K562 (cell line): ENCODE measurements around the gene SH2D4B. TPM values are rescaled to one million over a fixed set of nuclear protein-coding genes. Genes with fewer than 3 reads are reported as not detected.

Experiments
- ARID1B ChIP-seq: fragments of 450-650 bp; IDR thresholded peaks from 2 replicates; pipeline ENCODE4 v1.6.1; 2016; ENCODE audit warnings: antibody characterized with exemption, mild to moderate bottlenecking, inconsistent platforms
- CSDE1 ChIP-seq, 2 experiments: fragments of 450-650 bp; IDR thresholded peaks; 2 replicates each; pipeline ENCODE4 v1.6.1; 2016; ENCODE audit warnings: mild to moderate bottlenecking in 1 of 2
- ERF ChIP-seq: fragments of 450-650 bp; formaldehyde crosslinking; IDR thresholded peaks from 2 replicates; pipeline ENCODE4 v1.4.0; 2020; ENCODE audit warnings: mild to moderate bottlenecking, mixed read lengths
- KLF1 ChIP-seq: fragments of 450-650 bp; IDR thresholded peaks from 2 replicates; pipeline ENCODE4 v1.6.1; 2016; ENCODE audit warnings: missing genetic modification characterization, missing compliant biosample characterization
- KLF16 ChIP-seq: IDR thresholded peaks from 2 replicates; pipeline ENCODE4 v1.6.1; 2016; ENCODE audit warnings: antibody characterized with exemption
- MECOM ChIP-seq: fragments of 250-450 bp; sonication (Bioruptor Pico); IDR thresholded peaks from 2 replicates; pipeline ENCODE4 v1.8.0; 2022; ENCODE audit warnings: inconsistent platforms
- NR2C2 ChIP-seq, 2 experiments: fragments of 200-800 bp in 1 of 2; sonication (Bioruptor generic) in 1 of 2; sonication (generic) in 1 of 2; formaldehyde crosslinking in 1 of 2; IDR thresholded peaks; 2 replicates each; pipeline versions ENCODE4 v1.6.1 to v1.8.0; 2016 to 2022; ENCODE audit warnings: mild to moderate bottlenecking in 1 of 2, missing compliant biosample characterization in 1 of 2, missing genetic modification characterization in 1 of 2, missing genetic modification reagents in 1 of 2
- RHOXF2B ChIP-seq: fragments of 250-450 bp; sonication (Bioruptor Pico); conservative IDR thresholded peaks from 2 replicates; pipeline ENCODE4 v1.5.1; 2021
- TCF7 ChIP-seq: sonication (generic); IDR thresholded peaks from 2 replicates; pipeline ENCODE4 v1.6.1; 2016; ENCODE audit warnings: antibody characterized with exemption, borderline replicate concordance
- TCF7L2 ChIP-seq: fragments of 150-350 bp; IDR thresholded peaks from 2 replicates; pipeline ENCODE4 v1.6.1; 2016; ENCODE audit warnings: low read depth, mild to moderate bottlenecking, low read length, moderate library complexity
- TOE1 ChIP-seq, 2 experiments: fragments of 450-650 bp in 1 of 2; sonication (generic) in 1 of 2; formaldehyde crosslinking in 1 of 2; IDR thresholded peaks; 2 replicates each; pipeline versions ENCODE4 v1.7.1 to v1.8.0; 2016 to 2022; ENCODE audit warnings: borderline replicate concordance in 2 of 2, mild to moderate bottlenecking in 2 of 2, antibody characterized with exemption in 1 of 2, inconsistent platforms in 1 of 2, low read depth in 1 of 2, missing genetic modification reagents in 1 of 2, moderate library complexity in 1 of 2
- WHSC1 ChIP-seq: IDR thresholded peaks from one replicate; pipeline ENCODE4 v1.6.1; 2012; ENCODE audit warnings: low read length, control low read depth, inconsistent platforms
- ZNF24 ChIP-seq: fragments of 450-650 bp; IDR thresholded peaks from 2 replicates; pipeline ENCODE4 v1.6.1; 2016
- ZNF584 ChIP-seq: fragments of 200-800 bp; sonication (Bioruptor generic); IDR thresholded peaks from 2 replicates; pipeline ENCODE4 v1.6.1; 2016; ENCODE audit warnings: low read depth, mild to moderate bottlenecking, missing genetic modification characterization, missing compliant biosample characterization
- ZNF586 ChIP-seq: fragments of 450-650 bp; formaldehyde crosslinking; conservative IDR thresholded peaks from 2 replicates; pipeline ENCODE4 v1.4.0; 2020; ENCODE audit warnings: mild to moderate bottlenecking, moderate library complexity
- polyA plus RNA-seq, 8 experiments: library from polyadenylated mRNA; depleted of rRNA in 4 of 8; stranded (reverse) in 5 of 8; unstranded in 3 of 8; fragments of >200 nt; fragmentation: Nextera tagmentation in 2 of 8; fragmentation: Illumina TruSeq in 1 of 8; extraction: Ambion mirVana in 2 of 8; extraction: Trizol in 1 of 8; gene quantifications; 2 replicates each; pipeline versions ENCODE4 v1.2.1 to v1.2.3, GENCODE V29; 2011 to 2014; ENCODE audit warnings: inconsistent platforms in 1 of 8, missing spikeins in 1 of 8
- total RNA-seq, 7 experiments: library from RNA; depleted of rRNA in 6 of 7; stranded (reverse); fragments of >200 nt in 6 of 7; fragmentation: Illumina TruSeq in 2 of 7; extraction: Trizol in 2 of 7; gene quantifications; 2 replicates each; pipeline versions ENCODE4 v1.2.1 to v1.2.3, GENCODE V29; 2011 to 2021; ENCODE audit warnings: low replicate concordance in 1 of 7
- TF ChIP-seq, protein P1 (sequence below), 2 experiments: fragments of 450-650 bp in 1 of 2; IDR thresholded peaks; 2 replicates each; pipeline ENCODE4 v1.6.1; 2011 to 2017; ENCODE audit warnings: low read depth in 2 of 2, antibody characterized with exemption in 1 of 2, borderline replicate concordance in 1 of 2, low read length in 1 of 2, mild to moderate bottlenecking in 1 of 2, mixed read lengths in 1 of 2; ENCODE audit not compliant: control insufficient read depth in 1 of 2
- TF ChIP-seq, protein P2 (sequence below): fragments of 450-650 bp; conservative IDR thresholded peaks from 2 replicates; pipeline ENCODE4 v1.6.1; 2016; ENCODE audit warnings: missing genetic modification characterization, low read depth, mild to moderate bottlenecking, missing compliant biosample characterization, moderate library complexity
- TF ChIP-seq, protein P3 (sequence below): IDR thresholded peaks from 2 replicates; pipeline ENCODE4 v1.6.1; 2016; ENCODE audit warnings: missing genetic modification characterization, missing compliant biosample characterization
- TF ChIP-seq, protein P4 (sequence below): fragments of 250-450 bp; sonication (Bioruptor Pico); IDR thresholded peaks from 2 replicates; pipeline ENCODE4 v1.9.0; 2021; ENCODE audit warnings: mild to moderate bottlenecking, inconsistent platforms

SH2D4B gene
- total and polyA plus RNA-seq, 9 of the 15 experiments (the other 6 are each of a cell fraction or from before 2014, with no cell fraction given), result 0.03 to 0.14 (median 0.04) TPM; not detected in 4

- no peak for TF ChIP-seq TCF7L2
- no peak for TF ChIP-seq KLF16
- TF ChIP-seq ZNF584, result no peak
- TF ChIP-seq, protein P1, sequence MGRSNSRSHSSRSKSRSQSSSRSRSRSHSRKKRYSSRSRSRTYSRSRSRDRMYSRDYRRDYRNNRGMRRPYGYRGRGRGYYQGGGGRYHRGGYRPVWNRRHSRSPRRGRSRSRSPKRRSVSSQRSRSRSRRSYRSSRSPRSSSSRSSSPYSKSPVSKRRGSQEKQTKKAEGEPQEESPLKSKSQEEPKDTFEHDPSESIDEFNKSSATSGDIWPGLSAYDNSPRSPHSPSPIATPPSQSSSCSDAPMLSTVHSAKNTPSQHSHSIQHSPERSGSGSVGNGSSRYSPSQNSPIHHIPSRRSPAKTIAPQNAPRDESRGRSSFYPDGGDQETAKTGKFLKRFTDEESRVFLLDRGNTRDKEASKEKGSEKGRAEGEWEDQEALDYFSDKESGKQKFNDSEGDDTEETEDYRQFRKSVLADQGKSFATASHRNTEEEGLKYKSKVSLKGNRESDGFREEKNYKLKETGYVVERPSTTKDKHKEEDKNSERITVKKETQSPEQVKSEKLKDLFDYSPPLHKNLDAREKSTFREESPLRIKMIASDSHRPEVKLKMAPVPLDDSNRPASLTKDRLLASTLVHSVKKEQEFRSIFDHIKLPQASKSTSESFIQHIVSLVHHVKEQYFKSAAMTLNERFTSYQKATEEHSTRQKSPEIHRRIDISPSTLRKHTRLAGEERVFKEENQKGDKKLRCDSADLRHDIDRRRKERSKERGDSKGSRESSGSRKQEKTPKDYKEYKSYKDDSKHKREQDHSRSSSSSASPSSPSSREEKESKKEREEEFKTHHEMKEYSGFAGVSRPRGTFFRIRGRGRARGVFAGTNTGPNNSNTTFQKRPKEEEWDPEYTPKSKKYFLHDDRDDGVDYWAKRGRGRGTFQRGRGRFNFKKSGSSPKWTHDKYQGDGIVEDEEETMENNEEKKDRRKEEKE (IDR thresholded peaks at IDR 0.05; ENCODE audit: borderline replicate concordance in 1 of 2, control insufficient read depth in 1 of 2, low read depth in 2 of 2, low read length in 1 of 2), result no peak
- TF ChIP-seq CSDE1 (IDR thresholded peaks at IDR 0.05), result no peak
- TF ChIP-seq, protein P2, sequence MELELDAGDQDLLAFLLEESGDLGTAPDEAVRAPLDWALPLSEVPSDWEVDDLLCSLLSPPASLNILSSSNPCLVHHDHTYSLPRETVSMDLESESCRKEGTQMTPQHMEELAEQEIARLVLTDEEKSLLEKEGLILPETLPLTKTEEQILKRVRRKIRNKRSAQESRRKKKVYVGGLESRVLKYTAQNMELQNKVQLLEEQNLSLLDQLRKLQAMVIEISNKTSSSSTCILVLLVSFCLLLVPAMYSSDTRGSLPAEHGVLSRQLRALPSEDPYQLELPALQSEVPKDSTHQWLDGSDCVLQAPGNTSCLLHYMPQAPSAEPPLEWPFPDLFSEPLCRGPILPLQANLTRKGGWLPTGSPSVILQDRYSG, result no peak
- TF ChIP-seq RHOXF2B (CRISPR knock-in tag), result no peak
- no peak for TF ChIP-seq NR2C2 (CRISPR knock-in tag; IDR thresholded peaks at IDR 0.05)
- no peak for TF ChIP-seq NR2C2 (tag; IDR thresholded peaks at IDR 0.05)
- TF ChIP-seq TCF7, result no peak
- no peak for TF ChIP-seq KLF1 (tag)
- TF ChIP-seq, protein P3, sequence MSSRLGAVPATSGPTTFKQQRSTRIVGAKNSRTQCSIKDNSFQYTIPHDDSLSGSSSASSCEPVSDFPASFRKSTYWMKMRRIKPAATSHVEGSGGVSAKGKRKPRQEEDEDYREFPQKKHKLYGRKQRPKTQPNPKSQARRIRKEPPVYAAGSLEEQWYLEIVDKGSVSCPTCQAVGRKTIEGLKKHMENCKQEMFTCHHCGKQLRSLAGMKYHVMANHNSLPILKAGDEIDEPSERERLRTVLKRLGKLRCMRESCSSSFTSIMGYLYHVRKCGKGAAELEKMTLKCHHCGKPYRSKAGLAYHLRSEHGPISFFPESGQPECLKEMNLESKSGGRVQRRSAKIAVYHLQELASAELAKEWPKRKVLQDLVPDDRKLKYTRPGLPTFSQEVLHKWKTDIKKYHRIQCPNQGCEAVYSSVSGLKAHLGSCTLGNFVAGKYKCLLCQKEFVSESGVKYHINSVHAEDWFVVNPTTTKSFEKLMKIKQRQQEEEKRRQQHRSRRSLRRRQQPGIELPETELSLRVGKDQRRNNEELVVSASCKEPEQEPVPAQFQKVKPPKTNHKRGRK, result no peak
- TF ChIP-seq MECOM, result 0 out of 2 replicates have a peak, but pooled peaks have one; percentile 60
- TF ChIP-seq, protein P4, sequence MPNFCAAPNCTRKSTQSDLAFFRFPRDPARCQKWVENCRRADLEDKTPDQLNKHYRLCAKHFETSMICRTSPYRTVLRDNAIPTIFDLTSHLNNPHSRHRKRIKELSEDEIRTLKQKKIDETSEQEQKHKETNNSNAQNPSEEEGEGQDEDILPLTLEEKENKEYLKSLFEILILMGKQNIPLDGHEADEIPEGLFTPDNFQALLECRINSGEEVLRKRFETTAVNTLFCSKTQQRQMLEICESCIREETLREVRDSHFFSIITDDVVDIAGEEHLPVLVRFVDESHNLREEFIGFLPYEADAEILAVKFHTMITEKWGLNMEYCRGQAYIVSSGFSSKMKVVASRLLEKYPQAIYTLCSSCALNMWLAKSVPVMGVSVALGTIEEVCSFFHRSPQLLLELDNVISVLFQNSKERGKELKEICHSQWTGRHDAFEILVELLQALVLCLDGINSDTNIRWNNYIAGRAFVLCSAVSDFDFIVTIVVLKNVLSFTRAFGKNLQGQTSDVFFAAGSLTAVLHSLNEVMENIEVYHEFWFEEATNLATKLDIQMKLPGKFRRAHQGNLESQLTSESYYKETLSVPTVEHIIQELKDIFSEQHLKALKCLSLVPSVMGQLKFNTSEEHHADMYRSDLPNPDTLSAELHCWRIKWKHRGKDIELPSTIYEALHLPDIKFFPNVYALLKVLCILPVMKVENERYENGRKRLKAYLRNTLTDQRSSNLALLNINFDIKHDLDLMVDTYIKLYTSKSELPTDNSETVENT (CRISPR knock-in tag), result no peak
- no peak for TF ChIP-seq WHSC1
- TF ChIP-seq TOE1 (IDR thresholded peaks at IDR 0.05; ENCODE audit: borderline replicate concordance), result no peak
- no peak for TF ChIP-seq TOE1 (CRISPR knock-in tag; IDR thresholded peaks at IDR 0.05; ENCODE audit: borderline replicate concordance, low read depth)
- no peak for TF ChIP-seq ARID1B
- TF ChIP-seq ZNF586 (CRISPR knock-in tag), result no peak
- TF ChIP-seq ERF (CRISPR knock-in tag), result no peak
- no peak for TF ChIP-seq ZNF24
These were observed 1.9 kb upstream of the SH2D4B start (continued) for GRCh38 chr10:80535671-80536360.
